Measurements from ENCODE around the gene GNRH2.

The GNRH2 gene

GRCh38 chr20:3094848-3095629 lies 51.6 kb downstream of the GNRH2 start:
- no peak for DNase-seq (ENCODE audit: insufficient read length)
- FAIRE-seq: no peak
- TF ChIP-seq POLR2A (IDR thresholded peaks at IDR 0.05; ENCODE audit: low read depth, low read length): no peak
